GM18502 (cell line): Measurements from ENCODE around the gene MPHOSPH9.
"Not testable (repeated sequence)": the region's sequence is repeated elsewhere in the genome, so short reads cannot be mapped to it uniquely, and the experiment has no call there.

Source experiments
- ATAC-seq: cut with Tn5 transposase; IDR thresholded peaks from one replicate; pipeline ENCODE4 v1.9.1; 2021; ENCODE audit warnings: mild to moderate bottlenecking; ENCODE audit not compliant: unreplicated experiment, poor library complexity

Gene MPHOSPH9

DNA sequence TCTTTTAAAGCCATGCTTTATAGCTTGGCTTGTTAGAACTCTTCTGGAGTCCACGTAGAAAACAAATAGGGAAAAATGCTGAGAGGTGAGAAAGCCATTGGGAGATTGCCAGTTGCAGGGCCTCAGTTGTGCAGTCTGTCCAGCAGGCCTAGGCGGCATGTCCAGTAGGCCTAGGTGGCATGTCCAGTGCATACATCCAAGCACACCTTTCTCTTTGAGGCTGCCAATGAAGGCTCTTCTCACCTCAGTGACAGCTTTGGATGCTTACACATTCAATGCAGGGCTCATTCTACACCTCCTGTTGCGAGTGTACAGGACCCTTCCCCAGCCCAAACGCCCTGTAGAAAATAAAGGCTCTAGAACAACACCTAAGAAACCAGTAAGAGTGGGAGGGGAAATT, 25.7 kb upstream of the MPHOSPH9 start:
- ATAC-seq = no peak

DNA sequence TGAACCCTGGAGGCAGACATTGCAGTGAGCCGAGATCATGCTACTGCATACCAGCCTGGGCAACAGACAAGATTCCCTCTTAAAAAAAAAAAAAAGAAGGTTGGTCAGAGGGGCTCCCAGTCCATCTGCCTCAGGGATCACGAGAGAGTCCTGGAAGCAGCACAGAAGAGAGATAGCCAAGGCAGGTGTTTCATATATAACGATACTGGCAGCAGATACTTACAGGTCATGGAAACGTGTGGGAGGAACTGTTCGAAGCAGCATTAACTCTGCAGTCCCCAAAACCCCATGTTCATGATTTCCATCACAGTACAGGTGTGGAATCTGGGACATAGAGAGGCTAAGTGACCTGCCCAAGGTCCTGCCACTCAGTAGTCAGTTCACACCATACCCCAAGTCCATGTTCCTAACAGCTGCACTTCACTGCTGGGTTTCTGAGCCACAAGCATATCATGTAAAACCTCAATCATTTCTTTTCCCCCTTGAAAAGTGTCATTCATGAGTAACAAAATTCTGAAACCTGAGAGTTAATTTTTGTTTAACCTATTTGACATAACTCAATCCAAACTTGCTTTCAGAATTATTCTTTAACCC, 22.0 kb upstream of the MPHOSPH9 start:
- no peak for ATAC-seq

GRCh38 chr12:123253641-123254459, 20.9 kb upstream of the MPHOSPH9 start:
- no peak for ATAC-seq

GRCh38 chr12:123252365-123252764, 19.4 kb upstream of the MPHOSPH9 start:
- not testable (repeated sequence) for ATAC-seq

DNA sequence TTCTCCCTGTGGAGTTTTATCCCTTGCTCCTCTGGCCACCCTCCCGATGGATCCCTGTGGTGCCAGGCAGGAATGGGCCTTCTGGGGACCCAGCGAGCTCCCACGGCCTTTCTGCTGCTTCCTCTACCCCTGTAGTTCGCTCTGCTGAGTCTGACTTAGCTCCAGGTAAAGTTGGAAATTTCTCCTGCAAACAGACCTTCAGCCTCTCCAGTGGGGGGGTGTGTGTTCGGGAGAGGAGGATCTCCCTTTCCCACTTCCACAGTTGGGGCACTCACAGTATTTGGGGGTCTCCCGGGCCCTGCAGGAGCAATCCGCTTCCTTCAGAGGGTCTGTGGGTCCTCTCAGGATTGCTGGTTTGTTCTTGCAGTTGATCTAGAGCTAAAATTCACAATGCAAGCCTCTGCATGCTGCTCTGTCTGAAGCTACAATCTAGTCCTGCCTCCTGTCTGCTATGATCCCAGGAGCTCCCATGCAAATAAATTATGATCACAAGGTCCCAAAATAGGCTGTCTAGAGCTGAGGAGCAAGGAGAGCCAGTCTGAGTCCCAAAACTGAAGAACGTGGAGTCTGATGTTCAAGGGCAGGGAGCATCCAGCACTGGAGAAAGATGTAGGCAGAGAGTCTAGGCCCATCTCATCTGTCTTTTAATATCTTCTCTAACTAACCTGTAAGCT, 18.6 kb upstream of the MPHOSPH9 start:
- no peak for ATAC-seq

- no peak for ATAC-seq
Observed at GRCh38 chr12:123250471-123251383, 17.8 kb upstream of the MPHOSPH9 start.

DNA sequence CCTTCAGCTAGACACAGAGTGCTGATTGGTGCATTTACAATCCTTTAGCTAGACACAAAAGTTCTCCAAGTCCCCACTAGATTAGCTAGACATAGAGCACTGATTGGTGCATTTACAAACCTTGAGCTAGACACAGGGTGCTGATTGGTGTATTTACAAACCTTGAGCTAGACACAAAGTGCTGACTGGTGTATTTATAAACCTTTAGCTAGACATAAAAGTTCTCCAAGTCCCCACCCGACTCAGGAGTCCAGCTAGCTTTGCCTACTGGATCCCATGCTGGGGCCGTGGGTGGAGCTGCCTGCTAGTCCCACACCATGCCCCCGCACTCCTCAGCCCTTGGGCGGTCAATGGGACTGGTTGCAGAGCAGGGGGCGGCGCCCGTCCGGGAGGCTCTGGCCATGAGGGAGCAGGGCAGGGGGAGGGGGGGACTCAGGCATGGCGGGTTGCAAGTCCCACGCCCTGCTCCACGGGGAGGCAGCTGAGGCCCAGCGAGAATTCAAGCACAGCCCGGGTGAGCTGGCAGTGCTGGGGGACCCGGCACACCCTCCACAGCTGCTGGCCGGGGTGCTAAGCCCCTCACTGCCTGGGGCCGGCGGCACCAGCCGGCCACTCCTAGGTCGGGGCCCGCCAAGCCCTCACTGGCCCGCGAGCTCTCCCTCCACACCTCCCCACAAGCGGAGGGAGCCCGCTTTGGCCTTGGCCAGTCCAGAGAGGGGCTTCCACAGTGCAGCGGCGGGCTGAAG, 16.2 kb upstream of the MPHOSPH9 start:
- not testable (repeated sequence) for ATAC-seq

DNA sequence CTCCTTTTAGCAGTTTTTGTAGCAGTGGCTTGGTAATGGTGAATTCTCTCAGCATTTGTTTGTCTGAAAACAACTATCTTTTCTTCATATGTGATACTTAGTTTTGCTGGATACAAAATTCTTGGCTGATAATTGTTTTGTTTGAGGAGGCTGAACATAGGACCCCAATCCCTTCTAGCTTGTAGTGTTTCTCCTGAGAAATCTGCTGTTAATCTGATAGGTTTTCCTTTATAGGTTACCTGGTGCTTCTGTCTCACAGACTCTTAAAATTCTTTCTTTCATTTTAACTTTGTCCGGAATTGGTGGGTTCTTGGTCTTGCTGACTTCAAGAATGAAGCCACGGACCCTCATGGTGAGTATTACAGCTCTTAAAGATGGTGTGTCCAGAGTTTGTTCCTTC, 15.2 kb upstream of the MPHOSPH9 start:
- ATAC-seq = not testable (repeated sequence)

DNA sequence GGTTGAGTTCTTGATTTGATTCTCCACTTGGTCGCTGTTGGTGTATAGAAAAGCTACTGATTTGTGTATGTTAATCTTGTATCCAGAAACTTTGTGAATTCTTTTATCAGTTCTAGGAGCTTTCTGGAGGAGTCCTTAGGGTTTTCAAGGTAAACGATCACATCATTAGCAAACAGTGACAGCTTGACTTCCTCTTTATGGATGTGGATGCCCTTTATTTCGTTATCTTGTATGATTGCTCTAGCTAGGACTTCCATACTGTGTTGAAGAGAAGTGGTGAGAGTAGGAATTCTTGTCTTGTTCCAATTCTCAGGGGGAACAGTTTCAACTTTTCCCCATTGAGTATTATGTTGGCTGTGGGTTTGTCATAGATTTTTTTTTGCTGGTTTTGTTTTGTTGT, 12.7 kb upstream of the MPHOSPH9 start:
- ATAC-seq = no peak

DNA sequence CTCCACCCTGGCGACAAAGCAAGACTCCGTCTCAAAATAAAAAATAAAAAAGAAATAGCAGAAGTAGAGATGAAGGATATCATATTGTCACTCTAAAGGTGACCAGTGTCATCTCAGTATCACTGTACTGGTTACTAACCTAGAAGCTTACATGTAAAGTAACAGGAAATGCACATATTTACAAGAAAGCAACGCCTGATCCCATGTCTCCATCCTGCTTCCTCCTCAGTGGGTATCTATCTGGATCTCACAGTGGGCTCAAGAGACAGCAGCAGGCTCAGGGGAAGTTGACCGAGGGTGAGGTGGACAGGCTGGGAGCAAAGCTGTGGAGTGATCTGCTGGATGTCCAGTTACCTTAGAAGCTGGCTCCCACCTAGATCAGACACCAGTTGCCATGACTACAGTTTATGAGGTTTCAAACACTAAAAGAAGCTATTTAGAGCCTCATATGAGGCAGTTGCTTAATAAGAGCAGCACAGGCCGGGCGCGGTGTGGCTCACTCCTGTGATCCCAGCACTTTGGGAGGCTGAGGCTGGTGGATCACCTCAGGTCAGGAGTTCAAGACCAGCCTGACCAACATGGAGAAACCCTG, 10.8 kb upstream of the MPHOSPH9 start:
- no peak for ATAC-seq

DNA sequence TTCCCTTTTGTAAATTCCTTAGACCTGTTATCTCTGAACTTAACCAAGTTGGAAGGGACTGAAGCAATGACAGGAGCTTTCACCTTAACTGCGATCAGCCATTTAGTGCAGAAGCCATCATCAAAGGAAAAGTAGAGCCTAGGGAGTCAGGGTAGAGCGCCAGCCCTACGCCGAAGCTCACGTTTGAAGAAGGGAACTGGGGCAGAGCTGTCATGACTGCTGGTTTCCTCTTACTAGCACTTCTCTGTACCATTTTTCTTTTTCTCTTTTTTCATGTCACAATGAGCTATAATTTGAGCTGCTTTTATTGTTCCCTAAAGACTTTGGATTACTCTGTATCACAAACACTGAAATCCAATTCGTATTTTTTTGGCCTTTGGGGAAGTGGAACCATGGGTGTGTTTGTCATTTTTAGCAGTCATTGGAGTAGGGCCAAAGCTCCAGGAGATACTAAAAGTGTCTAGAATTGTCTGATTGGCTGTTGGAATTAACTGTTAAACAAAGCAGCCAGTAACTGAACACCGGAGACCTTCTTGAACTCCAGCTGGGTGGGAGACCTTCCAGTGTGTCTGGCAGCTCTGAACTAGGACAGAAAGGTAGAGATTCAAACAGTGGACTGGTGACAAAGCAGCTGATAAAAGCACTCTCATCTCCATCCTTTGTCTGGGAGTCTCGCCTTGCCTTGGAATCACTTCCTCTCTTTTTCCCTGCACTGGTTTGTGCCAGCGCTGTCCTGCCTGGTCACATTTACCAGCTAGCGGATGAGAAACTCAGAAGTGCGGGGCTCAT, 9.4 kb upstream of the MPHOSPH9 start:
- ATAC-seq = no peak

DNA sequence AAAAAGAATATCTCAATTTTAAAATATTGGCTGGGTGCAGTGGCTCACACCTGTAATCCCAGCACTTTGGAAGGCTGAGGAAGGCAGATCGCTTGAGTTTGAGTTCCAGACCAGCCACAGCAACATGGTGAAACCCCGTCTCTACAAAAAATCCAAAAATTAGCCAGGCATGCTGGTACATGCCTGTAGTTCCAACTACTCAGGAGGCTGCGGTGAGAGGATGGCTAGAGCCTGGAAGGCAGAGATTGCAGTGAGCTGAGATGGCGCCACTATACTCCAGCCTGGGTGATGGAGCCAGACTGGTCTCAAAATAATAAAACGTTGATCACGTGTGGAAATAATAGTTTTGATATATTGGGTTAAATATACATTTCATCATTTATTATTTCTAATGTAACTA, 6.0 kb upstream of the MPHOSPH9 start:
- ATAC-seq = no peak

GRCh38 chr12:123238330-123238682, 5.4 kb upstream of the MPHOSPH9 start:
- ATAC-seq = no peak

DNA sequence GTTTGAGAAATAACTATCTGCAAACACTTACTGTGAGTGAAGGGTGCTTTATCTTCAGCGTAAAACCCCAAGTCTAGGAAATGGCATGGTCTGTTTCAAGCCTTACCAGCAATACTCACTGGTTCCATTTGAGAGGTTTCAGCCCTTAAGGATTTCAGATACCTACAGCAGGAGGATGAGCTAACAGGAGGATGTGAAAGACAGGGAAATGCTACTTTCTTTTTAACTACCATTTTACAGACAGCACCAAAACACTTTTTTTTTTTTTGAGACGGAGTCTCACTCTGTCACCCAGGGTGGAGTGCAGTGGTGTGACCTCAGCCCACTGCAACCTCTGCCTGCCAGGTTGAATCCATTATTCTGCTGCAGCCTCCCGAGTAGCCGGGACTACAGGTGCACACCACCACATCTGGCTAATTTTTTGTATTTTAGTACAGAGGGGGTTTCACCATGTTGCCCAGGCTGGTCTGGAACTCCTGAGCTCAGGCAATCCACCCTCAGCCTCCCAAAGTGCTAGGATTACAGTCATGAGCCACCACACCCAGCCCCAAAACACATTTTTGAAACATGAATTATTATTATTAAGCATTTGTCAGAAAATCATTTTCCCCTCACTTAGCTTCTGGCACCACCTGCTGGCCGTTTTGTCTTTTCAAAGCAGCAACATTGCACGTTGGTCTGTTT, 4.8 kb upstream of the MPHOSPH9 start:
- no peak for ATAC-seq

GRCh38 chr12:123233505-123234308, 766 bp upstream of the MPHOSPH9 start:
- peak; percentile 14 for ATAC-seq

GRCh38 chr12:123232472-123232806, 502 bp downstream of the MPHOSPH9 start:
- peak; percentile 2 for ATAC-seq

DNA sequence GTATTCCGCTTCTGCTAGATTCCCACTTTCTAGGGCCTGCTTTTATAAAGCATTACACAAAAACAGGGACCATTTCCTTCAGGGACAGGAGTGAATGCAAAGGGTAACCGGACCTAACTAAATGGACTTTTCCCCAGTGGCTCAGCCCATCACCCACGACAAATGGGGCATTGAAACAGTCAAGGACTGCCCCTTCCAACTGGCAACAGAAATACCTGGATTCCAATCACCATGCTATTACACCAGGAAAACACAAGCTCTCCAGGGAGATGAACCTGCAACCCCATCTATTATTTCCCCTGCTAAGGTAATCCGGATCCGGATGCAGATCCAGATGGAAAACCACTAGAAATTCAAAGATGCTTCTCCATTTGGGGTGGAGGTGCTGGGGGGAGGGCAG, 1.0 kb downstream of the MPHOSPH9 start:
- ATAC-seq = no peak
